ENCODE data around the gene PTCSC3.

GRCh38 chr14:36096090-36096489, 80.4 kb downstream of the PTCSC3 start:
- TF ChIP-seq CTCF (IDR thresholded peaks at IDR 0.05) (no peak), POLR2A (IDR thresholded peaks at IDR 0.05) (no peak), POLR2AphosphoS5 (IDR thresholded peaks at IDR 0.05) (no peak)

Data from prostate gland (tissue), 2 donors.